ENCODE results near the gene OPTC.

The OPTC gene

DNA sequence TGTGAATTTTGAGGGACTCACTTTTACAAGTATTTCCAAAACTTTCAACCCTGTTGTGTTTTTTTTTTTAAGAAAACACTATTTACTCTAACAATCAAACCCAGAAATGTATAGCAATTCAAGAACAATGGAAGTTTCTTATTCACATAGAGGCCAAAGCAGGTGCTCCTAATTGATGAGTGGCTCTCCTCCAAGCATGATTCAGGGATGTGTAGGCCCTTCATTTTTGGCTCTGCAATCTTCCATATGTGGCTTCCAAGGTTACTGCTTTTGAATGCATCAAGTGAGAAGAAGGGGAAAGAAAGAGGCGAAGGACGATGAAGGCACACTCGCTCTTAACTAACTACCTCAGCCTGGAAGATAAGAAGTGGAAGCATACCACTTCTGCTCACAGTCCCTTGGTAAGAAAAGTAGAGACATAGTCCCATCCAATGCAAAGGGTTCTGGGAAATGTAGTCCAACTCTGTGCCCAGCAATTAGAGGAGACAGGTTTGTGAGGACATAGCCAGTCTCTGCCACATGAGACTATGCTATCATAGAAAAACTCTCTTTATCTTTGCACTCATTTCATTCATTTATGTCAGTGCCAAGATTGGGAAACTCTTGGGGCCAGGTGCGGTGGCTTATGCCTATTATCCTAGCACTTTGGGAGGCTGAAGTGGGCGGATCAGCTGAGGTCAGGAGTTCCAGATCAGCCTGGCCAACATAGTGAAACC lies 46.0 kb downstream of the OPTC start:
- no peak for DNase-seq

DNA sequence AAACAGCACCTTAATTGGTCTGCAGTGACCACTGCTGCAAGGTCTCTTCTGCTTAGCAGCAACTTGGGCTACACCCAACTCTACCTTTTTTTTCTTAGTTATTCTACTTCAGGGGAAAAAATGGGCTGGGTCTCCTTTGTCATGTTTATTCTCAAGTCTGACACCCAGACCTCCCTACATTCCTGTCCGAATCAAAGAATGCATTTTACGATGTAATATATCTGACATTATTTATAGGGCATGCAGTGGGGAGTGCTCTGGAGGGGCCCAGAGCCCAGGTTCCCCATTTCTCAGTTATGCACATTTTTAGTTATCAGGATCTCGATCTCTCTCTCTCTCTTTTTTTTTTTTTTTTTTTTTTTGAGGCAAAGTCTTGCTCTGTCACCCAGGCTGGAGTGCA lies 50.5 kb downstream of the OPTC start:
- DNase-seq = no peak

DNA sequence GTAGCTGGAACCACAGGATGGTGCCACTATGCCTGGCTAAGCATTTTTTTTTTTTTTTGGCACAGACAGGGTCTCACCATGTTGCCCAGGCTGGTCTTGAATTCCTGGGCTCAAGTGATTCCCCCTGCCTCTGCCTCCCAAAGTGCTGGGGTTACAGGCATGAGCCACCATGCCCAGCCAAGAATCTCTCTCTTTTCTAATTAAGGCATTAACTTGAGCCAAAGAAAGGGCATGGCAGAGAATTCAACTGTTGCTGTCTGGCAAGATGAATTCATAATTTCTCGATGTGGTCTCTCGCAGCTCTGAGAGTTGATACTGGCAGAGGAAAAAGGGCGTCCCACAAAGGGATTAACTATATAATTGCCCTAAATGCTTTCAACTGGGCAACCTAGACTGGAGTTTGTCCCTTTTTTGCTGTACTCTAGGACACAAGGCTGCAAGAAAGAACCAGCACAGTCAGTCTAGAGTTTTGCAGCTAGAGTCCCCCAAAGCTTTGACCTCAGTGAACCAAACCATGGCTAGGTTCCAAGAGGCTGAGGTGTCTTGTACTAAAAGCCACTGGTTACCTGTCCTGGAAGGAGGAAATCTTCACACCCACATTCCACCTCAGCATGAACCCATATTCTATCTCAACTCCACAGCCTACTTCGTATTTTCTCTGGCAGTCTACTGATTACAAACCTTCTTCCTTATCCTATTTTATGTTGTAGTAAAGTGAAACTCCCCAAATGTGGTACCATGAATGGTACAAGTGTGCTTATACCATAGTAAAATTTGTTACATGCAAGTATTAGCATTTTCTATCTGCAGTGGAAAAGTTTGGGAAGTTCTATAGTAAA lies 51.2 kb downstream of the OPTC start:
- DNase-seq = no peak

DNA sequence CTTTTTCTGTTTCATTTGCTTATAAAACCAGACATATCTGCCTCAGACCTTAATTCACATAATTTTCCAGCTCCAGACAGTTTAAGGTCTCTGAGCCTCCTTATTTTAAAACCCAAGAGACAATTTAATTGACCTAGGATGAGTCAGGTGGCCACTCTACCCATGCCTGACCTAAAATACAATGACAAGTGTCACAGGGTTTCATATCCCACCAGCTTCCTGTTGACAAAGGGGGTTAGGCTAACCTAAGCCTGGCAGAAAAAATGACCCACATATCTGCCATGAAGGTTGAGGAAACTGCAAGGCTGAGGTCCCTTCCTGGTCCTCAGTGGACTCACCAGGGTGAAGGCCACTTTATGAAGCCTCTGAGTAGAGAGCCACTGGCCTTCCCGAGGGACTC lies 52.3 kb downstream of the OPTC start:
- DNase-seq = no peak

DNA sequence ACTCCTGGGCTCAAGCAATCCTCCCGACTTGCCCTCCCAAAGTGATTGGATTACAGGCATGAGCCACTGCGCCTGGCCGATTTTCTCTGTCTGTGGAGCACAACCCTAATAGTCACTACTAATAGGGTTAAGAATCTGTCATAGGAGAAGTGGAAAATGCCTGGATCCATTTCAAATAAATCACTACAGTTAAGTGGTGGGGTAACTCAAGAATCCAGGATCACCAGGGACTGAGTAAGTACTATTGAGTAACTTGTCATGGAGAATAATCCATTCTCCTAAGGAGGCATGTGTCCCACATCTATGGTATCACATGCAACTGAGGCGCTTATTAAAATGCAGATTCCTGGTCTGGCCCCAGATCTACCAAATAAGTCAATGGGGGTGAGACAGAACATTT lies 53.2 kb downstream of the OPTC start:
- DNase-seq = no peak

DNA sequence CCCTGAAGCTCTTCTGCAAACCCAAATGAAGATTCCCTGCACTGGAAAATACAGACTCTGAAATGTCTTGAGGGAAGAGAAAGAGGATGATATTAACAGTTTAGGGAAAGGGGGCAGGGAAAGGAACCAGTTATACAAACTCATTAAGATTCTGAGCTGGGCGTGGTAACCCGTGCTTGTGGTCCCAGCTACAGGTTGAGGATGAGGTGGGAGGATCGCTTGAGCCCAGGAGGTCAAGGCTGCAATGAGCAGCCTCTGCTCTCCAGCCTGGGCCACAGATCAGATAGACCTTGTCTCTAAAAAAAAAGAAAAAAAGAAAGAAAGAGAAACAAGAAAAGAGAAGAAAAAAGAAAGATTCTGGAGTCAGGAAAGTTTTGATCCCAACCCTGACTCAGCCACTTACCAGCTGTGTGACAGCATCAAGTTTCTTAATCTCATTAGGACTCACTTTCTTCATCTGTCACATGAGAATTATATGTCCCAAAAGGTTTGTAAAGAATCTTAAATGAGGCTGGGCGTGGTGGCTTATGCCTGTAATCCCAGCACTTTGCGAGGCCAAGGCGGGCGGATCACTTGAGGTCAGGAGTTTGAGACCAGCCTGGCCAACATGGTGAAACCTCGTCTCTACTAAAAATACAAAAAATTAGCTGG lies 53.9 kb downstream of the OPTC start:
- no peak for DNase-seq

DNA sequence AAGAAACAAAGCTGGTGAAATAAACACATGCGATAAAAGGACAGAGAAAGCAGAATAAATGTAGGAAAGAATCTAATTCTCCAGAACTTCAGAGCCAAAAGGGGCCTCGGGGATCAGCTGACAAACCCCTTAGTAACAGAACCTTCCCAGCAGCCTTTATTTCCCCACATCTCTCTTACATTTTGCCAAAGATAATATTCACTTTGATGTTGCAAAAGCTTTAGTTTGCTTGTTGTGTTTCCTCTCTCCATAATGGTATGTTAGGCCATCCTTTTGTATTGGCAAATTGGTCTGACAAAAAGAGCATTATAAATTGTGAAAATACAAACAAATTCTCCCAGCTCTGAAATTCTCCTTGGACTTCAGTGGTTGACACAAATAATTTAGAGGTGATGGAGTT lies 54.9 kb downstream of the OPTC start:
- no peak for DNase-seq

DNA sequence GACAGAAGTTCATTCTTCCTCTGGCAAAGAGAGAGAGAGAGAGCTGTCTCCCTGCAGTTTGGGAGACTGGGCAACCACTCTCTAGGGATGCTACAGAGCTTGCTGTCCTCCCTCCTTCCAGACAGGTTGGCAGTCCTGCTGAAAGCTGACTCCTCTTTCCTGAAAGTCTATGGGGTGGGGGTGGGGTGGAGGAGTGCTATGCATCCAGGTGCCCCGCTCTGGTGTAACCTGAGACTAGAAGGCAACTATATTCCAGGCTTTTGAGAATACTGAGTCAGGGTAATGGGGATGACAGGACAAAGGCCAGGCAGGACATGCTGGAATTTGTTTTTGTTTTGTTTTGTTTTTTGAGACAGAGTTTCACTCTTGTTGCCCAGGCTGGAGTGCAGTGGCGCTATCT lies 55.4 kb downstream of the OPTC start:
- DNase-seq = no peak

DNA sequence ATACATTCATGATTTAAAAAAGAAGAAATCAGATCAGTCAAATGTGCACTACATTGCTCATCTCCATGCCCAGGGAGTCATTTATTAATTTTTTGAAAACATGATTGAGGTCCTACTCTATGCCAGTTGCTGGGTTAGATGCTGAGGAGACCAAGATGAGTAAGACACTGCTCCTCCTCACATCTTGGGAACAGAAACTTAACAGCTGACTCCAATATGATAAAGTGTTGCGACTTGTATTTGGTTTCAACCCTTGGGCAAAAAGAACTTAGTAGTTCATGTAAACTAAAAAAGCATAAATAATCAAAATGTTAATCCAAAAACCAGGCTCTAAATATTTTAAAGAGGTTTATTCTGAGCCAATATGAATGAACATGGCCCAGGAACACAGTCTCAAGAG lies 56.9 kb downstream of the OPTC start:
- DNase-seq = no peak

DNA sequence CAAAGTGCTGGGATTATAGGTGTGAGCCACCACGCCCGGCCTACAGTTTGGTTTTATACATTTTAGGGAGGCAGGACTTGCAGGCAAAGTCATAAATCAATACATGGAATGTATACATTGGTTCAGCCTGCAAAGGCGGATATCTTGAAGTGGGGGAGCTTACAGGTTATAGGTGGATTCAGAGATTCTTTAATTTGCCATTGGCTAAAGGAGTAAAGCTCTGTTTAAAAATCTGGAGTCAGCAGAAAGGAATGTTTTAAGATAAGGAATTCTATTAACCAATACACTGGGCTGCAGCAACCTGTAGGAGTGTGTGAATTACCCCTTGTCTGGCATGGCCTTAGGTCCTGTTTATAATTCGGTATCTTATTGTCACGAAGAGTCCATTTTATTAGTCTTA lies 57.6 kb downstream of the OPTC start:
- DNase-seq = no peak

DNA sequence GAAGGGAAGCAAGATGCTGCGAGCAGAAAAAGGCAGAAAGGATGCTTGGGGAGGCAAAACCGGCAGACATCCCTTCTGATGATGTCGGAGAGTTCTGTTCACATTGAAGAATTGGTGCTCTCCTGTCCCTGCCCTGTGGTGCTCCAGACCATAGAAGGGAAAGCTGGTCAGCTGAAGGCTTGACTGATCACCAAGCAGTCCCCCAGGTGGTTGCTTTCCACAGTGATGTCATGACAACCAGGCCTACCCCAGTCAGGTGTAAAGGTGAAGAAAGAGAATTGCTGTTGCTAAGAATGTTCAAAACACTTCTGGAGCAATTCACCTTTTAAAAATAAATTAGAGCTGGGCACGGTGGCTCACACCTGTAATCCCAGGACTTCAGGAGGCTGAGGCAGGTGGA lies 59.5 kb downstream of the OPTC start:
- DNase-seq = no peak

DNA sequence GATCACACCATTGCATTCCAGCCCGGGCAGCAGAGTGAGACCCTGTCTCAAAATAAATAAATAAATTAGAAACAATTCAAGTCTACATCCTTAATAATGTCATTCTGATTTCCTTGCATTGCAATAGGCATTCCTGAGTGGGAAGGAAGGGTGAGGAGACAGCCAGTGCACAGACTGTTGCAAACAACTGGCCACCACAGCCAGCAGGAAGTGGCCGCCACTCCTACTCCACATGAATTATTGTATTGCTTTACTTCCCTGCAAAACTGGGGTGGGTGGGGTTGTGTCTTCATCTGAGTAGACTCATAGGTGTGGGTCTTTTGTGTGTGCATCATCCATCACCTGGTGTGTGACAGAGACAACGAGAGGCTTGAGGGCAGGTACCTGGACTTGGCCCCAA lies 60.1 kb downstream of the OPTC start:
- DNase-seq = no peak

DNA sequence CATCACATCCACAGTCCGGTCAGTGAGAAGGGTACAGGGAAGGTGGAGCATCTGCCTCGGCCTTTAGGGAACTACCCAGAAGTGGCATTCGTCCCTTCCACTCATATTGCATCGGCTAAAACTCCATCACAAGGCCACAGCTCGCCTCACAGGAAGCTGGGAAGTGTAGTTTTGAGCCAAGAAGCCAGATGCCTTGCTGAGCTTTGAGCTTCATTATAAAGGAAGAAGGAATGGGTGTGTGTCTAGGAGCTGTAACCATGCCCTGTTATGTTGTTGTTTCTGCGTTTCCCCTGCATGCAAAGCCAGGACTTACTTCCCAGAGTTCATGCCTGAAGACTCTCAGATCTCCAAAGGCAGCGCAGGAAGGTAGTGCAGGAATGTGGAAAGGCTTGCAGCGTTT lies 61.1 kb downstream of the OPTC start:
- no peak for DNase-seq

DNA sequence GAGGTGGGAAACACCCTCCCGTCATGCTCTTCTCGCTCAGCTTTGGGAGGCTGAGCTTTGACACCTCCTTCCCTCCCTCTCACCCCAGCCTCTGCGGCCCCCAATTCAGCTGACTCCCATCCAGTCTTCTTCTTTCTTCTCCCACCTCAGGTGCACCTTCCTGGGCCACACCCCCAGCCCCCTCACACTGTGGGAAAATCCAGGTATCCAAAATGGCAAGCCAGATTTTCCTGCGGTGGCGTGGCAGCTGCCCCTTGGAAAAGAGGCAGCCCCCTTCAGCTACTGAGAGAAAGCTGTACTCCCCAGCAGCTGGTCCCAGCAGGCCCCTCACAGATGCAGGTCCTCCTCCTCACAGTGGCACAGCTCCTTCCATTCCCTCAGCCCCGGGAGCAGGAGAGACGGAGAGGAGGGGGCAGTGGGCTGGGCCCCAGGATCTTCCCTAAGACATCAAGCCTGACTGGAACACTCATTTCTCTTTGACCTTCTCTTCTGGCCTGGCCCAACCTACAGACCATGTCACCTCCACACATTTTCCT lies 61.6 kb downstream of the OPTC start:
- no peak for DNase-seq

DNA sequence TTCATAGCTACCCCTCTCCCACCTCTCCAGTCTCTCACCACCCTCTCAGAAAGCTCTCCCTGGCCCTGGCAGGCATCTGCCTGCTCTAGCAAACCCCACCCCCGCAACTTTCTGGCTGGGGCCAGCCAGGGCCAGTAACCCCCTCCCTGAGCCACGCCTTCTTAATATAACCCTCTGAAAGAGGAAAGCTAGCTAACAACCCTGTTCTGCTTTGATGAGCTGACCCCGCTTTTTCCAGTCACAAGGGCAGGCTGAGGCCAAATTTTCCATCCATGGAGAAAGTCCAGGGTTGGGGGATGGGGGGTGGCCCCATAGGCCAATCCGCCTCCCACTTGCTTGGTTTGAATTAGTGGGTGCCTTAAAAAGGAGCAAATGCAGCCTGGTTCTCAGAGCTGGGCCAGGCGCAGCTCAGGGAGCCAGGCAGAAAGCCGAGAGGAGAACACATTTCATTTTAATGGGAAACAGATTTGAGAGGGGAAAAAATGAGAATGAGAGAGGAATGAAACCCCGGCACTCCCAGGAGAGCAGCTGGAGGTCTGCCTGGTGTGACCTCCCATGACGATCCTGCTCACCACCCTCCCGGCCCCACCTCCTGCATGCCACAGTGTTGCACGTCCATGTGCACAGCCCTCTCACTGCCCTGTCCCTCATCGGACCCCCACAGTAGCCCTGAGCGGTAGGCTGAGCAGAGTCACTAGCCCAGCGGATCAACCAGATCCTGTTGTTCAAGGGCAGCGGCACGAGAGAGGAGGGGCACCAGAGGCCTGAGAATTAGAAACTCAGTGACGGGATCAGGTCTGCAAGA lies 62.3 kb downstream of the OPTC start:
- no peak for DNase-seq

DNA sequence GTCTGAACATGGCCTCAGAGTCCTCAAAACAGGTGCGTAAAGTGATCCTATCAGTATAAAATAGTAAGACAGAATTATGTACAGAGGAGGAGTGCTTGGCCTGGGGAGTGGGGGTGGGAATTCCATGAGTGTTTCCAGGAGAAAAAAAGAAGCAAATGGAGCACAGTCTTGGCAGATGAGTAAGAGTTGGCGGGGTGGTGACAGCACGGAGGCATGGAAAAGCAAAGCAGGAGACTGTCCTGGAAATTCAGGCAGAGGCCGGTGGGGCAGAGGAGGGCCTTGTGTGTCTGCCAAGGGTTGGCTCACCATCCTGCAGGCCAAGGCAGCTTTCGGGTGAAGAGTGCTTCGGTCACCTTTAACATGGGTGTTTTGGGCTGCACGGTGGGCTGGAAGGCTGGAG lies 63.4 kb downstream of the OPTC start:
- no peak for DNase-seq

DNA sequence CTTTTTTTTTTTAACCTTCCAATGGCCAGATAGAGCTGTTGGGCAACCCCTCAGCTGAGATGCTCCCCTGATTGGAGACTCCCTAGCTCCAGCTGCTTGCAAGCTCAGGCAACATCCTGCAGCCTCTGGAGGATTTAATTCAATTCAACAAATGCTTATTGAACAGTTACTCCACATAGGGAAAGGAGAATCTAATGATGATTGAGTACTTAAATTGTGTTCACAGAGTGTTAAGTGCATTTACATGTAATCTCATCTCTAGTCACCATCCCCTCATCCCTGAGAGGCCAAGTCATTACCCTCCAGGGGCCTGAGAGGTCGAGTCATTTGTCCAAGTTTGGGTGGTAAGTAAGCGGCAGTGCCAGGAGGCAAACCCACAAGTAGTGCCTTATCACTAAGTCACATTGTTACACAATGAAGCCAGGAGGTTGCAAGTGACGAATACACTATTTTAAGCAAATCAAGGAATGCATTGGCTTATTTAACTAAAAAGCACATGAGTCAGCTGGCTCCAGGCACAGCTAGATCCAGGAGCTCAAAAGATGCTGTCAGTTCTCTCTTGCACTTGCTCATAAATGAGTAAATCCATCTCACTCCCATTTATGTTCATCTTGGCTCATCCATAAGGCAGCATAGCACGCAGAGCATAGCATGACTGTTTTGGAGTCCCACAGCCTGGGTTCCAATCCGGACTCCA lies 64.3 kb downstream of the OPTC start:
- DNase-seq = no peak
